ENCODE results near the gene ROGDI.

ROGDI gene

GRCh38 chr16:4753227-4753626, 49.2 kb downstream of the ROGDI start:
- Histone ChIP-seq H3K4me1 (ENCODE audit: control insufficient read depth, insufficient read depth, low read depth, low read length) (peaks cover 2% of the 10 kb centered on the region), H2BK120ac (ENCODE audit: low read depth, low read length) (no peak overlapping the region), H3K4ac (ENCODE audit: low read depth in 1 of 2, low read length in 2 of 2) (no peak overlapping the region), H4K91ac (ENCODE audit: low read length) (no peak overlapping the region), H3K9me3 (ENCODE audit: control insufficient read depth, low read length) (no peaks in the 10 kb centered on the region), H2BK12ac (ENCODE audit: low read length in 2 of 2) (no peak overlapping the region), H3K27me3 (ENCODE audit: control insufficient read depth in 1 of 2, insufficient read depth in 1 of 2, low read length in 2 of 2) (no peaks in the 10 kb centered on the region), H3K27ac (ENCODE audit: low read length, poor library complexity, severe bottlenecking) (no peak overlapping the region), H2AK5ac (ENCODE audit: low read length, severe bottlenecking) (no peak overlapping the region), H2BK15ac (ENCODE audit: low read depth, poor library complexity, severe bottlenecking) (no peak overlapping the region), H2BK5ac (ENCODE audit: low read depth, low read length, poor library complexity, severe bottlenecking) (no peak overlapping the region), H3K18ac (ENCODE audit: low read depth in 1 of 2, low read length in 2 of 2) (no peak overlapping the region), H3K4me2 (ENCODE audit: low read length, poor library complexity, severe bottlenecking) (no peak overlapping the region), H4K8ac (ENCODE audit: low read length) (no peak overlapping the region), H3K23ac (ENCODE audit: low read length in 2 of 2) (no peak overlapping the region), H2AFZ (ENCODE audit: low read depth, low read length) (no peak overlapping the region), H3K79me1 (replicated peaks; ENCODE audit: low read length, poor library complexity, severe bottlenecking) (peaks cover 32% of the 10 kb centered on the region), H3K4me3 (ENCODE audit: insufficient read depth in 1 of 2, low read depth in 1 of 2, low read length in 2 of 2) (no peak overlapping the region), H3K14ac (ENCODE audit: low read length in 2 of 2) (no peak overlapping the region), H3K9ac (ENCODE audit: low read length) (no peak overlapping the region), H3K36me3 (ENCODE audit: control insufficient read depth in 1 of 2, insufficient read depth in 2 of 2, low read depth in 1 of 2, low read length in 2 of 2) (peaks cover 70 to 73% of the 10 kb centered on the region in 2 experiments)
- DNase-seq: no peak
- 94% methylated on average over 11 of the region's 11 CpGs for WGBS

- Histone ChIP-seq H3K27me3 (ENCODE audit: control insufficient read depth in 1 of 2, insufficient read depth in 1 of 2, low read length in 2 of 2) (no peaks in the 10 kb centered on the region), H2BK15ac (ENCODE audit: low read depth, poor library complexity, severe bottlenecking) (no peak overlapping the region), H3K4me1 (ENCODE audit: control insufficient read depth, insufficient read depth, low read depth, low read length) (peaks cover 2% of the 10 kb centered on the region), H3K4ac (ENCODE audit: low read depth in 1 of 2, low read length in 2 of 2) (no peak overlapping the region), H3K4me3 (ENCODE audit: insufficient read depth in 1 of 2, low read depth in 1 of 2, low read length in 2 of 2) (no peak overlapping the region), H3K4me2 (ENCODE audit: low read length, poor library complexity, severe bottlenecking) (no peak overlapping the region), H3K9me3 (ENCODE audit: control insufficient read depth, low read length) (no peaks in the 10 kb centered on the region), H2BK5ac (ENCODE audit: low read depth, low read length, poor library complexity, severe bottlenecking) (no peak overlapping the region), H3K36me3 (ENCODE audit: control insufficient read depth in 1 of 2, insufficient read depth in 2 of 2, low read depth in 1 of 2, low read length in 2 of 2) (peaks cover 65 to 68% of the 10 kb centered on the region in 2 experiments), H4K8ac (ENCODE audit: low read length) (no peak overlapping the region), H3K23ac (ENCODE audit: low read length in 2 of 2) (no peak overlapping the region), H3K9ac (ENCODE audit: low read length) (no peak overlapping the region), H2AK5ac (ENCODE audit: low read length, severe bottlenecking) (no peak overlapping the region), H4K91ac (ENCODE audit: low read length) (no peak overlapping the region), H2BK120ac (ENCODE audit: low read depth, low read length) (no peak overlapping the region), H3K27ac (ENCODE audit: low read length, poor library complexity, severe bottlenecking) (no peak overlapping the region), H2AFZ (ENCODE audit: low read depth, low read length) (no peak overlapping the region), H3K14ac (ENCODE audit: low read length in 2 of 2) (no peak overlapping the region), H2BK12ac (ENCODE audit: low read length in 2 of 2) (no peak overlapping the region), H3K18ac (ENCODE audit: low read depth in 1 of 2, low read length in 2 of 2) (no peak overlapping the region), H3K79me1 (replicated peaks; ENCODE audit: low read length, poor library complexity, severe bottlenecking) (peaks cover 32% of the 10 kb centered on the region)
- WGBS: 98% methylated on average over 43 of the region's 44 CpGs
- no peak for DNase-seq
These were observed 49.9 kb downstream of the ROGDI start for GRCh38 chr16:4752351-4753100.

GRCh38 chr16:4750896-4751295, 51.5 kb downstream of the ROGDI start:
- H4K8ac ChIP-seq (ENCODE audit: low read length): no peak overlapping the region
- no peak overlapping the region for H3K4me3 ChIP-seq (ENCODE audit: insufficient read depth in 1 of 2, low read depth in 1 of 2, low read length in 2 of 2)
- H4K91ac ChIP-seq (ENCODE audit: low read length): no peak overlapping the region
- H2AFZ ChIP-seq (ENCODE audit: low read depth, low read length): no peak overlapping the region
- H3K4me2 ChIP-seq (ENCODE audit: low read length, poor library complexity, severe bottlenecking): no peak overlapping the region
- H3K4me1 ChIP-seq (ENCODE audit: control insufficient read depth, insufficient read depth, low read depth, low read length): peaks cover 7% of the 10 kb centered on the region
- H2AK5ac ChIP-seq (ENCODE audit: low read length, severe bottlenecking): no peak overlapping the region
- H3K4ac ChIP-seq (ENCODE audit: low read depth in 1 of 2, low read length in 2 of 2): no peak overlapping the region
- H2BK15ac ChIP-seq (ENCODE audit: low read depth, poor library complexity, severe bottlenecking): no peak overlapping the region
- H3K18ac ChIP-seq (ENCODE audit: low read depth in 1 of 2, low read length in 2 of 2): no peak overlapping the region
- no peak overlapping the region for H3K14ac ChIP-seq (ENCODE audit: low read length in 2 of 2)
- no peak overlapping the region for H3K9ac ChIP-seq (ENCODE audit: low read length)
- DNase-seq: no peak
- WGBS: 94% methylated on average over 8 of the region's 8 CpGs
- peaks cover 30% of the 10 kb centered on the region for H3K79me1 ChIP-seq (replicated peaks; ENCODE audit: low read length, poor library complexity, severe bottlenecking)
- no peak overlapping the region for H3K27ac ChIP-seq (ENCODE audit: low read length, poor library complexity, severe bottlenecking)
- H2BK12ac ChIP-seq (ENCODE audit: low read length in 2 of 2): no peak overlapping the region
- H3K23ac ChIP-seq (ENCODE audit: low read length in 2 of 2): no peak overlapping the region
- H3K36me3 ChIP-seq (ENCODE audit: control insufficient read depth in 1 of 2, insufficient read depth in 2 of 2, low read depth in 1 of 2, low read length in 2 of 2): peaks cover 51 to 71% of the 10 kb centered on the region in 2 experiments
- no peak overlapping the region for H2BK120ac ChIP-seq (ENCODE audit: low read depth, low read length)
- H3K27me3 ChIP-seq (ENCODE audit: control insufficient read depth in 1 of 2, insufficient read depth in 1 of 2, low read length in 2 of 2): no peaks in the 10 kb centered on the region
- H3K9me3 ChIP-seq (ENCODE audit: control insufficient read depth, low read length): no peaks in the 10 kb centered on the region
- H2BK5ac ChIP-seq (ENCODE audit: low read depth, low read length, poor library complexity, severe bottlenecking): no peak overlapping the region

- peaks cover 22% of the 10 kb centered on the region for H3K79me1 ChIP-seq (replicated peaks; ENCODE audit: low read length, poor library complexity, severe bottlenecking)
- 90% methylated on average over 8 of the region's 10 CpGs for WGBS
- no peak overlapping the region for H4K91ac ChIP-seq (ENCODE audit: low read length)
- H3K4me2 ChIP-seq (ENCODE audit: low read length, poor library complexity, severe bottlenecking): no peak overlapping the region
- no peak overlapping the region for H4K8ac ChIP-seq (ENCODE audit: low read length)
- no peak overlapping the region for H3K27ac ChIP-seq (ENCODE audit: low read length, poor library complexity, severe bottlenecking)
- no peaks in the 10 kb centered on the region for H3K27me3 ChIP-seq (ENCODE audit: control insufficient read depth in 1 of 2, insufficient read depth in 1 of 2, low read length in 2 of 2)
- no peak overlapping the region for H2BK15ac ChIP-seq (ENCODE audit: low read depth, poor library complexity, severe bottlenecking)
- no peak overlapping the region for H3K4ac ChIP-seq (ENCODE audit: low read depth in 1 of 2, low read length in 2 of 2)
- no peak overlapping the region for H2AFZ ChIP-seq (ENCODE audit: low read depth, low read length)
- no peak overlapping the region for H2BK120ac ChIP-seq (ENCODE audit: low read depth, low read length)
- no peaks in the 10 kb centered on the region for H3K9me3 ChIP-seq (ENCODE audit: control insufficient read depth, low read length)
- H2BK5ac ChIP-seq (ENCODE audit: low read depth, low read length, poor library complexity, severe bottlenecking): no peak overlapping the region
- no peak overlapping the region for H3K23ac ChIP-seq (ENCODE audit: low read length in 2 of 2)
- peaks cover 7% of the 10 kb centered on the region for H3K4me1 ChIP-seq (ENCODE audit: control insufficient read depth, insufficient read depth, low read depth, low read length)
- no peak overlapping the region for H3K14ac ChIP-seq (ENCODE audit: low read length in 2 of 2)
- no peak overlapping the region for H3K4me3 ChIP-seq (ENCODE audit: insufficient read depth in 1 of 2, low read depth in 1 of 2, low read length in 2 of 2)
- no peak overlapping the region for H2AK5ac ChIP-seq (ENCODE audit: low read length, severe bottlenecking)
- H3K9ac ChIP-seq (ENCODE audit: low read length): no peak overlapping the region
- H3K36me3 ChIP-seq (ENCODE audit: control insufficient read depth in 1 of 2, insufficient read depth in 2 of 2, low read depth in 1 of 2, low read length in 2 of 2): peaks cover 41 to 65% of the 10 kb centered on the region in 2 experiments
- H3K18ac ChIP-seq (ENCODE audit: low read depth in 1 of 2, low read length in 2 of 2): no peak overlapping the region
- no peak overlapping the region for H2BK12ac ChIP-seq (ENCODE audit: low read length in 2 of 2)
- DNase-seq: no peak
These were observed 52.7 kb downstream of the ROGDI start for GRCh38 chr16:4749700-4750257.

All from mesenchymal stem cell (in vitro differentiated cells and primary cell).